Spleen (tissue), 7 donors: ENCODE measurements around the gene MCUB.
"Not testable (repeated sequence)": the region's sequence is repeated elsewhere in the genome, so short reads cannot be mapped to it uniquely, and the experiment has no call there.

Experiments
- POLR2A ChIP-seq, 3 donors: fragments of 450-650 bp; IDR thresholded peaks; one replicate each; pipeline ENCODE4 v1.5.1; 2017; ENCODE audit warnings: antibody characterized with exemption in 3 of 3, mild to moderate bottlenecking in 1 of 3
- POLR2AphosphoS5 ChIP-seq, 3 donors: sonication (generic); formaldehyde crosslinking; IDR thresholded peaks; one replicate each; pipeline ENCODE4 v1.5.1; 2017; ENCODE audit warnings: antibody characterized with exemption in 3 of 3
- TF ChIP-seq, protein P1 (sequence below), 11 experiments: fragments of 200-600 bp in 7 of 11; fragments of 450-650 bp in 4 of 11; sonication (generic) in 4 of 11; IDR thresholded peaks in 8 of 11; conservative IDR thresholded peaks in 3 of 11; 1 replicate in 7 of 11; 2 replicates in 4 of 11; pipeline versions ENCODE4 v1.4.0 to v1.8.0; 2016 to 2021; ENCODE audit warnings: antibody characterized with exemption in 11 of 11, inconsistent platforms in 4 of 11, mild to moderate bottlenecking in 1 of 11
- donor health status: DM: no; HTN: no; CAD: no; lungs with moderate emphysema.
- donor health status: DM: no; HTN: no; CAD: no.
- donor health status: DM: no; HTN: no; CAD: no.

DNA sequence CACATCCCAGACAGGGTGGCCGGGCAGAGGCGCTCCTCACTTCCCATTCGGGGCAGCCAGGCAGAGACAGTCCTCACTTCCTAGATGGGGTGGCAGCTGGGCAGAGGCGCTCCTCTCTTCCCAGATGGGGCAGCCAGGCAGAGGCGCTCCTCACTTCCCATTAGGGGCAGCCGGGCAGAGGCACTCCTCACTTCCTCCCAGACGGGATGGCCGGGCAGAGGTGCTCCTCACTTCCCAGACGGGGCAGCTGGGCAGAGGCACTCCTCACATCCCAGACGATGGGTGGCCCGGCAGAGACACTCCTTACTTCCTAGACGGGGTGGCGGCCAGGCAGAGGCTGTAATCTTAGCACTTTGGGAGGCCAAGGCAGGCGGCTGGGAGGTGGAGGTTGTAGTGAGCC, 118.9 kb downstream of the MCUB start:
- TF ChIP-seq, protein P1, sequence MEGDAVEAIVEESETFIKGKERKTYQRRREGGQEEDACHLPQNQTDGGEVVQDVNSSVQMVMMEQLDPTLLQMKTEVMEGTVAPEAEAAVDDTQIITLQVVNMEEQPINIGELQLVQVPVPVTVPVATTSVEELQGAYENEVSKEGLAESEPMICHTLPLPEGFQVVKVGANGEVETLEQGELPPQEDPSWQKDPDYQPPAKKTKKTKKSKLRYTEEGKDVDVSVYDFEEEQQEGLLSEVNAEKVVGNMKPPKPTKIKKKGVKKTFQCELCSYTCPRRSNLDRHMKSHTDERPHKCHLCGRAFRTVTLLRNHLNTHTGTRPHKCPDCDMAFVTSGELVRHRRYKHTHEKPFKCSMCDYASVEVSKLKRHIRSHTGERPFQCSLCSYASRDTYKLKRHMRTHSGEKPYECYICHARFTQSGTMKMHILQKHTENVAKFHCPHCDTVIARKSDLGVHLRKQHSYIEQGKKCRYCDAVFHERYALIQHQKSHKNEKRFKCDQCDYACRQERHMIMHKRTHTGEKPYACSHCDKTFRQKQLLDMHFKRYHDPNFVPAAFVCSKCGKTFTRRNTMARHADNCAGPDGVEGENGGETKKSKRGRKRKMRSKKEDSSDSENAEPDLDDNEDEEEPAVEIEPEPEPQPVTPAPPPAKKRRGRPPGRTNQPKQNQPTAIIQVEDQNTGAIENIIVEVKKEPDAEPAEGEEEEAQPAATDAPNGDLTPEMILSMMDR (IDR thresholded peaks at IDR 0.05 in 8 of 11, conservative IDR thresholded peaks at IDR 0.05 in 3 of 11): not testable (repeated sequence)
- TF ChIP-seq POLR2A, POLR2AphosphoS5 (IDR thresholded peaks at IDR 0.05): not testable (repeated sequence)
